Superior temporal gyrus (tissue), 1 donor: Measurements from ENCODE around the gene PTGFR.

Source experiments
- DNase-seq: peaks from one replicate; pipeline ENCODE4 v3.0.0-alpha.2; 2016; ENCODE audit errors: extremely low spot score

PTGFR gene, protein sequence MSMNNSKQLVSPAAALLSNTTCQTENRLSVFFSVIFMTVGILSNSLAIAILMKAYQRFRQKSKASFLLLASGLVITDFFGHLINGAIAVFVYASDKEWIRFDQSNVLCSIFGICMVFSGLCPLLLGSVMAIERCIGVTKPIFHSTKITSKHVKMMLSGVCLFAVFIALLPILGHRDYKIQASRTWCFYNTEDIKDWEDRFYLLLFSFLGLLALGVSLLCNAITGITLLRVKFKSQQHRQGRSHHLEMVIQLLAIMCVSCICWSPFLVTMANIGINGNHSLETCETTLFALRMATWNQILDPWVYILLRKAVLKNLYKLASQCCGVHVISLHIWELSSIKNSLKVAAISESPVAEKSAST

DNA sequence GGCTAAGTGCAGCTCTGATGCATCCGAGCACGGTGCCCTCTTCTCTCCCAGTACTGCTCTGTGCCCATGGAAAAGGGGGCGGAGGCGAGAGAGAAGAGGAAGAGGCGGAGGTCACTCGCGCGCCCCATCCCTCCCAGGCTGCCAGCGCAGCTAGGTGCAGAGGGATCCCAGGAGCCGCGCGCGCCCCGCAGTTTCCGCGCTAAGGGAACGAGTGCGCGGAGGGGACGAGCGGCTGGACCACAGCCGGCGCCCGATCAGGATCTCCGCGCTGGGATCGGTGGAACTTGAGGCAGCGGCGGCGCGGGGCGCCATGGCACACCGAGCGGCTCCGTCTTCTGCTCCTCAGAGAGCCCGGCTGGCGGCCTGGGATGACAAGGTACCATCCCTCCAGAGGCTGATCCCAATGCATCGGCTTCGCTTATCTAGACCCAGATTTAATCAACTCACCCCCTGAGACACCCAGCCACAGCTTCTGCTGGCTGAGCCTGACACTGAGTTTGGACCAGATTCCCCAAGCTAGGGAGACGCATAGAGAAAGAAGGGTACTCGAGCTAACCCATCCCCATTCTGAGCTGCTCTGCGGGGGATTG lies at the start of gene PTGFR:
Gene PTGFR (plus strand): TSS at position 114 of the 590 bp plus-strand sequence. CDS start 1,770 bp downstream, outside the sequence.
- no peak for DNase-seq

DNA sequence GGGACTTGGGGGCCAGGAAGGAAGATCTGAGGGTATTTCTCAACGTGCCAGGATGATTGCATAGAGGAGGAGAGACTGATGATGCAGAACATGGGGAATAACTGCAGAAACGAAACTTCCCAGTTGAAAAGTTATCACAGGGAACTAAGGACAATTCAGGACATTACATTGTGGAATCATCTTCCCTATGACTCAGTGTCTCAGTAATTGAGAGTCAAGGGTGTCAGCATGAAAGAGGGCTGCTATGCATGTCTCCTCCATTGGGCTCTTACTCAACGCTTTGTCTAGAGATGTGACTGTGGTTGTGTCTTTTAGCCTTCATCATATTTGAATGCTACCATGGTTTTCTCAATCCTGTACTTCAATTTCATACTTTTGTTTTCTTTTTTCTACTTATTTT lies 48.9 kb upstream of the PTGFR start:
- DNase-seq, result no peak

DNA sequence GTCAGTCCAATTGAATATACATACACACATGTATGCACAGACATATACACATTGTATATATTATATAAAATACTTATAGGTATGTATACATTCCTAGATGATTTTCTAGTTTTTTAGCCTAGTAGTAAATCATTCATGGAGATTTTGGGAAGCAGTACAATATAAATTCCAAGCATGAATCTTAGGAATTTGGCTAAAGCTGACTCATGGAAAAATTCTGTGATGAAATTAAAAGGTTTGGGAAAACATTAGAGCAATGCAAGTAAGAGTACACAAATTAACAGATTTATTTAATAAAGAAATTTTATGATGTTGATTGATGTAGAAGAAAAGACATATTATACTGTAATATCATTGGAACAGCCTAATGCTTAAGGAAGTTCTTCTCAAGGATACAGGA lies 43.7 kb upstream of the PTGFR start:
- DNase-seq, result no peak

DNA sequence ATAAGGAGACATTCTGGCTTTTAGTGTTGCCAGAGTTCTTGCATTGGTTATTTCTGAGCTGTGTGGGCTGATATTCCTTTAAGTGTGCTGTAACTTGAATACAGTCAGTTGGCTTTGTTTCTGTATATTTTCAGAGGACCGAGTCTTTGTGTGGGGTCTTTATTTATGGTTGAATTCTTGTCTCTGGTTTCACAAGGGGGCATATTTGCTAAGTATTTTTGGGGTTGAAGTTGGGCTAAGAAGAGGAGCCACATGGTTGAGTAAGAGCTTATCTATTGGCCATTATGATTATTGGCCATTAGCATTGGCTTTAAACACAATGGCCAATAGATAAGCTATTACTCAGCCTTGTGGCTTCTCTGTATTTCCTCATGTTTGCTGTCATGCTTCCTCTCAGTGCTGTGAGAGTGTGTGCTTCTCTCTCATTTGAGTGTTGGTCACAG lies 26.3 kb upstream of the PTGFR start:
- DNase-seq, result no peak

DNA sequence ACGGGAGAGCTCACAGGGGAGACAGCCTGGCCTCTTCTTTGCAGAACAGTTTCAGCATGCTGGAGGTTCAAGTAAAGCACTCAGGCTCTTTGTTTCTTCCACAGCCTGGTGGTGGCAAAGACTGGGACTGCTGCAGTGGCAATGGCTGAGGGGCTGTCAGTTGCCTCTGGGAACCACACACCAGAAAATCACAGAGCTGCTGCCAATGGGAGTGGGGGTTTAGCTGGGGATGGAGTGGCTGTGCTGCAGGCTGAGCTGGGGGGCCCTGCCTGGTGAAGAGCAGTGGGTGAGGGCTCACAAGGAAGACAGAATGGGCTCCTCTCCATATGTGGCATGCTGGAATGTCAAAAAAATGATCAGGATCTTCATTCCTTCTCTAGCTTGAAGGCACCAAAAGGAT lies 25.6 kb upstream of the PTGFR start:
- no peak for DNase-seq

DNA sequence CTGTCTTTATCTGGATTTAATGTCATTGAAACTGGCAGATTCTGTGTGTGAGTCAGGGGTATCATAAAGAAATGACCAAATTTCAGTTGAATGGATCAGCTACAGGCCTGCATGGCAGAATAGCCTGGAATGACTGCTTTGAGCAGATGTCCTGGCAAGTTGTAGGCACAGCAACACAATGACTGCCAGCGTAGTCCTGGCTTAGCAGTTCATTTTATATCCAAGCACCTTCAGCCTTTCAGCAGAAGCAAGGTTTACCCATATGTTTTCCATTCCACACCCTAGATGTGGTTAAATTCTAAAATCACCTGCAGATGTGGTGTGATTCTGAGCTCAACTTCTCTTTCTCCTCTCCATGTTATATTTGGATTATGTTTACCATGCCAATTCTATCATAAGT lies 22.3 kb upstream of the PTGFR start:
- DNase-seq, result no peak

DNA sequence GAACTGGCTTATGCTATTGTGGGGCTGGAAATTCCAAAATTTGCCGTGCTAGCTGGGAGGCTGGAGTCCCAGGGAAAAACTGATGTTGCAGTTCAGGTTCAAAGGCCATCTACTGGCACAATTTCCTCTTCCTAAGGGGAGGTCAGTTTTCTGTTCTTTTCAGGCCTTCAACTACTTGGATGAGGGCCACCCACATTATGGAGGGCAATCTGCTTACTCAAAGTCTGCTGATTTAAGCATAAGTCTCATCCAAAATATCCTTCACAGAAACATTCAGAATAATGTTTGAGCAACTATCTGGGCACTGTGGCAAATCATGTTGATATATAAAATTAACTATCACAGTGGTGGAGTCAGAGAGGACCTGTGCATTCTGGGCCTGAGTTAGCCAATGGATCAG lies 21.2 kb upstream of the PTGFR start:
- DNase-seq, result no peak

DNA sequence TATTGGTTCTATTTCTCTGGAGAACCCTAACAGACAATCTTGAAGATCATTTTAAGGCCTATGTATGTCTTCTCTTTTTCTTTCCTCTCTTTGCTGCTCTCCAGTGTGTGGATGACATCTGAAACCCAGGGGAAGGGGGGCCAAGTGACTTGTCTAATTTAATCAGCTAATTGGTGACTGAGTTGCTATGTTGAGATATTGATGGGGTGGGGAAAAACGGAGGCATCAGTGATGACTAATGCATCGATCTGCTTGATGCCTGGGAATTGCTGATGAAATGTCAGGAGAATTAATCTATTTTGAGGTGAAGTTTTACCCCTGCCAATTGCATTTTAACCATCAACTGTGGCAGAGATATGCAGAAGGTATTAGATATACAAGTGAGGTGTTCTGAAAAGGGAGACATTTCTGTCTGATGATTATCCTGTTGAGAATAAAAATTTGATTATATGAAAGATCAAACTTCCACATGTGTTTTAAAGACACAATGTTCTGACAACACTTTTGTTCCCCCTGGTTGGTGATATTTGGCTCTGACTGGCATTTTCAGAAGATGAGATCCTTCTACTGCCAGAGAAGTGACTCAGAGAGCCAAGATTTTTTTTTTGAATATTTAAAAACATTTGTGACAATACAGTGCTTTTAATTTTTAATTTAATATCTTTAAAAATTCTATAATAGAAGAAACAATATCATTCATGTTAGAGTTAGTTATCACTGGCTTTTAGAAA lies 18.7 kb upstream of the PTGFR start:
- DNase-seq, result no peak

DNA sequence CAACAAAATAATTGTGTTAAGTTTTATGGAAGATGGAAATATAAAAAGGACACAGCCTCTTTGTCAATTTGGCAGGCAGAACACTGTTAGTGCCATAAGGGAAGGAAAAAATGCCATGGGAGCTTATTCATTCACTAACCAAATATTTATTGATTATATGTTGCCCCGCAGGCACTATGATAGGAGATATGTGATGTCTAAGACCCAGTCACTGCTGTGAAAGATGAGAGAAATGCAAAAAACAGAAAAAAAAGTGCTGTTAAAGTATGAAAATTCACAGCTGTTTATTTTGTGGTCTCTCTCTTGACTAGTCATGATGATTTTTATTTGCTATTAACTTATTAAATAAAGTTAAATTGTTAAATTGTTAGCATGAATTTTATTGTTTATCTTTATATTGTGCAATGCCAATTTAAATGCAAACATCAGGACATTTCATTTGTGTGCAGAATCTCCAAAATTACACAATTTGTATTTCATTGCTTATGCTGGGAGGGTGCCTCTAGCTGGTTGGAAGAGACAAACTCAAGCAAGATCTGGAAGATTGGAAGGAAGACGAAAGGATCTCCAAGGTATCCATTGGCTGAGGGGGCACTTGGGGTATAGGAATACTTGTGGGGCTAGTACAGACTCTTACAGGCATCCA lies 17.8 kb upstream of the PTGFR start:
- DNase-seq, result no peak

DNA sequence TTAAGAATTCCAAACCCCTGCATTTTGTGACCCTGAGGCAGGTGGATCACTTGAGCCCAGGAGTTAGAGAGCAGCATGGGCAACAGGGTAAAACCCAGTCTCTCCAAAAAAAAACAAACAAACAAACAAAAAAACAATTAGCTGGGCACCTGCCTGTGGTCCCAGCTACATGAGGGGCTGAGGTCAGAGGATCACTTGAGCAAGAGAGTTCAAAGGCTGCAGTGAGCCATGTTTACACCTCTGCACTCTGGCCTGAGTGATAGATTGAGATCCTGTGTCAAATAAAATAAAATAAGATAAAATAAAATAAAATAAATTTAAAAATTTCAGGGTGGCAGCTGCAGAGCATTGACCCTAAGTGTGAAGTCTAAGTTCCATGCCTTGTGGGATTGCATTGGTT lies 16.7 kb upstream of the PTGFR start:
- no peak for DNase-seq

DNA sequence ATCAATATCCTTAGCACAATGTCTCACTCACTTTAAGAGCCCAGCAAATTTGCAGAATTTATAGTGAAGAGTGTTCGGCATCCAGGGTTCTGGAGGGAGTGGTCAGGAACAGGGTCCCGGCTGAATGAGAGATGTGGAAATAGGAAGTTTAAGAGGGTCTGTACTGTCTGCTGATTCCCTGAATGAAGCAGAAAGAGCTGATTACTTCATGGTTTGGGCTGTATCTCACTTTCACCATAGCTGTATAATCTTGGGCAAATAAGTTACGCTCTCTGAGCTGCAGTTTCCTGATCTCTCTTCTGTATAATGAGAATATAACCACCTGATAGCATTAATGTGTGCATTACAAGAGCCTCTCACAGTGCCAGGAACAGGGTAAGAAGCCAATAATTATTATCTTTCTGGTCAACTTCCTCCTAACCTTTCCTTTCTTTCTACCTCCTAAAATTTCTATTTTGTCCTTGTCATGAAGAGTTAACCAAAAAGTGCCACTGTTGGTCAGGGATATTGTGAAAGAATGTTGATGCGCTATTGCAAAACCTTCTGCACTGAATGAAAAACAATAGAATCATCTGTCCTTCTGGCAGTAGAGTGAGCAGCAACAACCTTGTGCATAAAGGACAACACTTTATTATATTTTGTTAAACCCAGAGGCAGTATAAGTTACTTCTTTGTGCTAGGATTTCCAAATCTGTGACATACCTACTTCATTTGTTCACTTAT lies 14.7 kb upstream of the PTGFR start:
- DNase-seq, result no peak

DNA sequence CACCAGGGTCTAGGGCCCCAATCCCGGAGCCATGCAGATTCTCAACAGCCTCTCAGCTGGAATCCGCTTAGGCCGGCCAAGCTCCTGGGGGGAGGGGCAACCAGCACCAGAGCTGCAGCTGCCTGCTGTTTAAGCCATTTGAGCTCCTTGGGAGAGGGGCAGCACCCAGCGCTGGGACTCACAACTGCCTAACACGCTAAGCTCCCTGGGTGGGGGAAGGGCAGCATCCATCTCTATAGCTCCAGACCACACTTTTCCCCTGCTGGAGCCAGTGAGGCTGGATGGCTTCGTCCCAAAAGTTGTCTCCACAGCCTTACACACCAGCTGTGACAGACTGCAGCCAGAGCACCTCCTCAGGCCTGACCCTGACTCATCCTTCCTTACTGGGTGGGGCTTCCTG lies 6.9 kb upstream of the PTGFR start:
- DNase-seq, result no peak

DNA sequence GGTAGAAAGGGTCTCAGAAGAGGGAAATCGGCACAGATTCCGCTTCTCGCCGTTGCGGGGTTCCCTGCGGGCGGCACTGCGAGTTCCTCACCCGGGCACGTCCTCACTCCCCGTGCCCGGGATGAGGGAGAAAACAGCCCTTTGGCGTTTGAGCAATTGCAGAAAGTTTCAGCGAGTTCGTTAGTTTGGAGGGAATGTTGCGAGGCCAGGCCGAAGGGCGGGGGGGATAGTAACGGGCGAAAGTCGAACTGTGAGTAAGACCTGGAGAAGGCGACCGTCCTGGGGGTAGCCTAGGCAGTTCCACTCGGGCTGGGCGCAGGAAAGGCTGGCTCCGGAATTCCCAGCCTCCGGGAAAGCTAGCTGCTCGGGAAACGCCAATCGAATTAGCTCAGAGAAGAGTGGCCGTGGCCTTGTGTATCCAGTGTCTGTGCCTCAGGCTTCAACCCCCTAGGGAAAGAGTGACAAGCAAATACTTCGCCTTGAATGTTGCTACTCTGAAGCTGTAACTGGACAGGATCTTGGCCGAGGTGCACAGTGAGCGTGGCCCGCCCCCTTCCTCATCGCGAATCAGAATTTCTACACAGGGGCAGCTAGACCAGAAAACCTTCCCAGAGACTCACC lies 787 bp downstream of the PTGFR start:
- DNase-seq, result no peak

DNA sequence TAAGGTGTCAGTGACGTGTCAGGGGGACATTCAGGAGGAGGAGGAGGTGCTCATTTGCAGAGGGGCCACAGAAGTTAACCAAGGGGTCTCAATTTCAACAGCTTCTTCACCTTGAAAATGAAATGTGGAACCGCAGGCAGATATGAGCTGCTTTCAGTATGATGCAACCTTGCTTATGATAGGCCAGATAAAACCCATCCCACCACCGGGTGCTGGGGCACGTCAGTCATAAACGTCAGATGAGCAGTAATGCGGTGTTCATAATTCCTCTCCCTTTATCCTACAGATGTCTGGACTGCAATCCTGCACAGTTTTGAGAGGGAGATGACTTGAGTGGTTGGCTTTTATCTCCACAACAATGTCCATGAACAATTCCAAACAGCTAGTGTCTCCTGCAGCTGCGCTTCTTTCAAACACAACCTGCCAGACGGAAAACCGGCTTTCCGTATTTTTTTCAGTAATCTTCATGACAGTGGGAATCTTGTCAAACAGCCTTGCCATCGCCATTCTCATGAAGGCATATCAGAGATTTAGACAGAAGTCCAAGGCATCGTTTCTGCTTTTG lies 1.7 kb downstream of the PTGFR start:
- DNase-seq, result no peak

DNA sequence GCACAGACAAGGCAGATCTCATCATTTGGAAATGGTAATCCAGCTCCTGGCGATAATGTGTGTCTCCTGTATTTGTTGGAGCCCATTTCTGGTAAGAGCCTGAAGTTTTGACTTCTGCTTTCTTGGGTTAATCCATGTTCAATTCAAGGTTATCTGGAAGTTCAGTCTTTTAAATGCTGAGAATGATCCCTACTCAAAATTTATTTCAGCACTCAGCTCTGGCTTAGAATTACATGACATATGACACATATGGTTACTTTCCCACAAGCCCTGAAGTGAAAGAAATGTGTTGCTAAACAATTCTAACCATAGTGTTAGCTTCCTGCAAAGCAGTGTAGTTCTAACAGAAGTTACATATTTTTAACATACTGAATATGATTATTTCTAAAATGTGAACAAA lies 2.7 kb downstream of the PTGFR start:
- no peak for DNase-seq

DNA sequence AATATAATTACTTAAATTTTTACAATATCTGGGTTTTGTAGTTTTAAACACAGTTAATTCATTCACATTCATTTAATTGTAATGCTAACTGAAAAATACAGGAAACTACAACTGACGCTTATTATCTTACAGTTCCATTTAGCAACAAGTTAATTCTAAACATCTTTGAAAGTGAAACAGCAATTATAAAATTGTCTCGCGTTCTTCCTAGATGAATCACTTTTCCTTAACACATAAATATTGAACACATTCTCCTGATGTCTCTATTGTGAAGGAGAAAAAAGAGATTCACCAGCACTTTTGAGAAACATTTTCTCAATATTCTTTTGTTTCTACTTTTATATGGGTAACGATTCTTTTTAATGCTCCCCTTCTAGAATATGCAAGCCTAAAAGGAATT lies 6.4 kb downstream of the PTGFR start:
- DNase-seq, result no peak

DNA sequence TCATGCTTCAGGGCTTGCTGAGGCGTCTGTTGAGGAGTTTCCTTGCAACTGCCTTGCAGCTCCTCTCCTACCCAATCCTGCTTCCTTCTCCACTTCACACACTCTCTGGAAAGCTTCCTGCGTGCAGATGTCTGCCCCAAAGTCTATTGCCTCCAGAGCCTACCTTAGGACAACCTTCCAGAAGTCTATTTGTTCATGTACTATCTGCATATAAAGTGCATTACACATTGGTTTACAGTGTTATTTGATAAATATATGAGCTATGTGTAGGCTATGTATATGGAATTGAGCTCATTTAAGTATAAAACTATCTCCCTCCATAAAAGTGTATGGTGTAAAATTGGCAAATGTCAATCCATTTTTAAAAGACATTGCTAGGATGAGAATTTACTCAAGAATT lies 9.8 kb downstream of the PTGFR start:
- DNase-seq, result no peak

DNA sequence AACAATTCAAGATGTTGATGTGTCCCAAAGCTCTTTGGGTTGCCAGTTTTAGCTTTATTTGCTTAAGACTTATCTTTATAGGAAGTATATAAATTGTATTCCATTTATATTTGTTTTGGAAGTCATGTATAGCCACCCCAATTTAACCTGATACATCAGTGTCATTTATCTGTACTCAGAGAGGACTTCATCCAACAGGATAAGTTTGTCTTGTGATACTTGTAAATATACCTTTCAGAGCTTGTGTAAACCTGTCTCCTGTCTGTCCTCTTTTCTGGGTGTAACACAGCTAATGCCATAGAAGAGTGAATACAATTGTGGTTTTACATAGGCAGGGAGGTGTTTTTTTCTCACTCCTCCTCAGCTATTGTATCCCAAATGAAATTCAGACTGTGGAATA lies 10.4 kb downstream of the PTGFR start:
- DNase-seq, result no peak

DNA sequence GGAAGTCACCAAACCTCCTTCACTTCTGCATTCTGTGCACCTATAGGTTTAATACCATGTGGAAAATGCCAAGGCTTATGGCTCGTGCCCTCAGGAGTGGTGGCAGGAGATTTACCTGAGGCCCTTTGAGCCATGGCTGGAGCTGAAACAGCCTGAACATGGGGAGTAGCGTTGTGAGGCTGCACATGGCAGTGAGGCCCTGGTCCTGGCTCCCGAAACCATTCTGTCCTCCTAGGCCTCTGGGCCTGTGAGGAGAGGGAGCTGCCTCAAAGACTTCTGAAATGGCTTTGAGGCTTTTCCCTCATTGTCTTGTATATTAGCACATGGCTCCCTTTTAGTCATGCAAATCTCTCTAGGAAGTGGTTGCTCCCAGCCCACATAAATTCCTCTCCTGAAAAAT lies 20.6 kb downstream of the PTGFR start:
- no peak for DNase-seq

DNA sequence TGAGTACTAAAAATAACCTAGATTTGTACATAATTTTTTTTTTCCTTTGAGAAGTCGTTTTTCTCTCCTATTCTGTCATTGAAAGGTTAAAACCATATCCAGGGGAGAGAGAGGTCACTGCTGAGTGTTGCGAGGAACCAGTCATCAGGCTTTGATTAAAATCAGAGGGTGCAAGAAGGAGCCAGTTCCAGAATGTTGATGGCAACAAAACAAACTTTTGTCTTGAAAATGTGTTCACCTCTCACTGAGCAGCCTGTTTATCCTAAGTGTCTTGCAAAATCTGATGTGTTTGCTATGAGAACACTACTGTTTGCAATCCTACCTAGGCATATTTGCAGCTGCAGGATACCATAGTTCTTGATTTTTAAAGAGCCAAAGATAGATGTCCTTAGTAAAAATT lies 25.9 kb downstream of the PTGFR start:
- no peak for DNase-seq

DNA sequence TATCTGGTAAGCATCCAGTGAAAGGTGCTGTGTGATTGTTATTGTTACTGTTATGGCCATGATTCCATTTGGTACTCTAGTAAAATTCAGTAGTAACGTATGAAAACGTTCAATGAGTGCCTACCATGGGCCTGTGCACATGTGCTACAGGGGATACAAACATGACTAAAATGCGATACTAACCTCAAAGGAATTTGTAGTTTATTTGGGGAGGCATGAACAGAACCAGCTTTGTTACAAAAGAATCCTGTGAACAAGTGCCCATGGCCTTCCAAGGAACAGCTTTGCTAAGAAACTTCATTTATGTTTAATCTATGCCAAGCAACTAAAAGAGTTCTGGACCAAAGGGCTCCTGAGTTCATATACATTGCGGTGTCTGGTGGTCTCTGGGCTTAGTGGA lies 28.7 kb downstream of the PTGFR start:
- no peak for DNase-seq
